Hepatocyte (in vitro differentiated cells): ENCODE measurements around the gene MTA3. TPM values are rescaled to one million over a fixed set of nuclear protein-coding genes. Genes with fewer than 3 reads are reported as not detected.

Source experiments
- DNase-seq: peaks from one replicate; pipeline ENCODE4 v3.0.0-alpha.2; 2016; ENCODE audit warnings: low spot score
- H2AFZ ChIP-seq: fragments of 200-600 bp; sonication (generic); 2 replicates; pipeline ENCODE4 v1.6.0; 2016; ENCODE audit warnings: antibody characterized with exemption, mild to moderate bottlenecking
- H3K27ac ChIP-seq: fragments of 200-600 bp; sonication (generic); 2 replicates; pipeline ENCODE4 v1.5.1; 2016; ENCODE audit warnings: mild to moderate bottlenecking
- H3K27me3 ChIP-seq: fragments of 200-600 bp; sonication (generic); 2 replicates; pipeline ENCODE4 v1.6.1; 2016
- H3K36me3 ChIP-seq: fragments of 200-600 bp; sonication (generic); replicated peaks from 2 replicates; pipeline ENCODE4 v1.5.1; 2016; ENCODE audit warnings: low read depth; ENCODE audit not compliant: insufficient read depth
- H3K4me1 ChIP-seq: fragments of 200-600 bp; sonication (generic); 2 replicates; pipeline ENCODE4 v1.5.1; 2016; ENCODE audit warnings: mild to moderate bottlenecking, moderate library complexity; ENCODE audit not compliant: insufficient read depth
- H3K4me2 ChIP-seq: fragments of 200-600 bp; sonication (generic); 2 replicates; pipeline ENCODE4 v1.6.0; 2016
- H3K4me3 ChIP-seq: fragments of 200-600 bp; sonication (generic); 2 replicates; pipeline ENCODE4 v1.5.1; 2016; ENCODE audit warnings: mild to moderate bottlenecking
- H3K79me2 ChIP-seq: fragments of 200-600 bp; sonication (generic); 2 replicates; pipeline ENCODE4 v1.6.0; 2017; ENCODE audit warnings: mild to moderate bottlenecking
- H3K9me2 ChIP-seq: fragments of 200-600 bp; sonication (generic); replicated peaks from 2 replicates; pipeline ENCODE4 v1.6.0; 2017; ENCODE audit warnings: mild to moderate bottlenecking; ENCODE audit not compliant: insufficient read depth
- H3K9me3 ChIP-seq: fragments of 200-600 bp; sonication (generic); 2 replicates; pipeline ENCODE4 v1.5.1; 2016; ENCODE audit warnings: low read depth, mild to moderate bottlenecking
- H4K20me1 ChIP-seq: fragments of 200-600 bp; sonication (generic); 2 replicates; pipeline ENCODE4 v1.6.0; 2016; ENCODE audit warnings: mild to moderate bottlenecking; ENCODE audit not compliant: insufficient read depth, poor library complexity, severe bottlenecking
- EZH2 ChIP-seq: fragments of 200-600 bp; sonication (generic); IDR thresholded peaks from 2 replicates; pipeline ENCODE4 v1.6.1; 2016; ENCODE audit warnings: antibody characterized with exemption, mild to moderate bottlenecking, borderline replicate concordance
- EZH2phosphoT487 ChIP-seq: fragments of 200-600 bp; sonication (generic); IDR thresholded peaks from one replicate; pipeline ENCODE4 v1.6.1; 2018; ENCODE audit warnings: antibody characterized with exemption, mild to moderate bottlenecking, low read depth, moderate library complexity; ENCODE audit not compliant: unreplicated experiment, severe bottlenecking
- WGBS: methylation state at CpG from one replicate; pipeline ENCODE4 v1.1.6; 2016; ENCODE audit warnings: low lambda C conversion rate; ENCODE audit errors: missing lambda C conversion rate; 5-methylcytosine and 5-hydroxymethylcytosine counted together
- polyA plus RNA-seq: library from polyadenylated mRNA; unstranded; fragments of >200 nt; fragmentation: Nextera tagmentation; extraction: Ambion mirVana; gene quantifications from 2 replicates; pipeline ENCODE4 v1.2.1, GENCODE V29; 2016
- total RNA-seq: library from RNA; depleted of rRNA; stranded (reverse); fragments of >200 nt; gene quantifications from 2 replicates; pipeline ENCODE4 v1.2.3, GENCODE V29; 2014
- TF ChIP-seq, protein P1 (sequence below): fragments of 200-600 bp; sonication (generic); IDR thresholded peaks from 2 replicates; pipeline ENCODE4 v1.5.1; 2016; ENCODE audit warnings: antibody characterized with exemption, mild to moderate bottlenecking; ENCODE audit not compliant: poor library complexity

Gene MTA3
- total and polyA plus RNA-seq, 2 experiments from 2014 or later: 34.6 to 44.3 TPM

DNA sequence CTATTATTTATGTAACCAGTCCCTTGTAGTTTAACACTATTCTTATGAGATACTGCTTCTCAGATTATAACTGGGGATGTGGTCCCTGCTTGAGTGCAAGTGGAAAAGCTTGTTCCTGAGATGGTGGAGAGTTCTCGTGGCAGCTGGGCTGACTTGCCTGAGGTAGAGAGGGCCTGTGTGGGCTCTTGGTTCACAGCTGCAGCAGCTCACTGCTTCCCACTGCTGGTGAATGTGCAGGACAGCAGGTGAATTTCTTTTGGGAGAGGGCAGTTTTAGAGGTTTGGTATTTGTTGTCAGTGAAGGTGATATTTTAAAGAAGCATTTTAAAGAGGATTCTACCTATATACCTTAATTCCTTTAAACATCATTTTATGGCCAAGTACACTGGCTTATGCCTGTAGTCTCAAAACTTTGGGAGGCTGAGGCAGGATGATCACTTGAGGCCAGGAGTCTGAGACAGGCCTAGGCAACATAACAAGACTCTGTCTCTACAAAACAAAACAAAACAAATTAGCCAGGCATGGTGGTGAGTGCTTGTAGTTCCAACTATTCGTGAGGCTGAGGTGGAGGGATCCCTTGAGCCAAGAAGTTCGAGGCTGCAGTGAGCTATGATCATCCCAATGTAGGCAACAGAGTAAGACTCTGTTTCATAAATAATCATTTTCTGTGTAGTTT is 94.8 kb downstream of the MTA3 start:
- peak; percentile 85 for DNase-seq
- no peaks in the 10 kb centered on the region for H3K36me3 ChIP-seq
- no peak for TF ChIP-seq EZH2phosphoT487
- TF ChIP-seq EZH2: no peak
- TF ChIP-seq, protein P1, sequence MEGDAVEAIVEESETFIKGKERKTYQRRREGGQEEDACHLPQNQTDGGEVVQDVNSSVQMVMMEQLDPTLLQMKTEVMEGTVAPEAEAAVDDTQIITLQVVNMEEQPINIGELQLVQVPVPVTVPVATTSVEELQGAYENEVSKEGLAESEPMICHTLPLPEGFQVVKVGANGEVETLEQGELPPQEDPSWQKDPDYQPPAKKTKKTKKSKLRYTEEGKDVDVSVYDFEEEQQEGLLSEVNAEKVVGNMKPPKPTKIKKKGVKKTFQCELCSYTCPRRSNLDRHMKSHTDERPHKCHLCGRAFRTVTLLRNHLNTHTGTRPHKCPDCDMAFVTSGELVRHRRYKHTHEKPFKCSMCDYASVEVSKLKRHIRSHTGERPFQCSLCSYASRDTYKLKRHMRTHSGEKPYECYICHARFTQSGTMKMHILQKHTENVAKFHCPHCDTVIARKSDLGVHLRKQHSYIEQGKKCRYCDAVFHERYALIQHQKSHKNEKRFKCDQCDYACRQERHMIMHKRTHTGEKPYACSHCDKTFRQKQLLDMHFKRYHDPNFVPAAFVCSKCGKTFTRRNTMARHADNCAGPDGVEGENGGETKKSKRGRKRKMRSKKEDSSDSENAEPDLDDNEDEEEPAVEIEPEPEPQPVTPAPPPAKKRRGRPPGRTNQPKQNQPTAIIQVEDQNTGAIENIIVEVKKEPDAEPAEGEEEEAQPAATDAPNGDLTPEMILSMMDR: peak; percentile 93
- peaks cover 14% of the 10 kb centered on the region for H3K79me2 ChIP-seq
- 45% methylated on average over 3 of the region's 3 CpGs for WGBS
- H3K9me2 ChIP-seq: no peaks in the 10 kb centered on the region
- H3K27ac ChIP-seq: no peak overlapping the region
- H4K20me1 ChIP-seq: no peaks in the 10 kb centered on the region
- H3K9me3 ChIP-seq: no peaks in the 10 kb centered on the region
- H3K27me3 ChIP-seq: no peaks in the 10 kb centered on the region
- H3K4me2 ChIP-seq: no peak overlapping the region
- no peak overlapping the region for H3K4me3 ChIP-seq
- no peaks in the 10 kb centered on the region for H3K4me1 ChIP-seq
- H2AFZ ChIP-seq: no peak overlapping the region

DNA sequence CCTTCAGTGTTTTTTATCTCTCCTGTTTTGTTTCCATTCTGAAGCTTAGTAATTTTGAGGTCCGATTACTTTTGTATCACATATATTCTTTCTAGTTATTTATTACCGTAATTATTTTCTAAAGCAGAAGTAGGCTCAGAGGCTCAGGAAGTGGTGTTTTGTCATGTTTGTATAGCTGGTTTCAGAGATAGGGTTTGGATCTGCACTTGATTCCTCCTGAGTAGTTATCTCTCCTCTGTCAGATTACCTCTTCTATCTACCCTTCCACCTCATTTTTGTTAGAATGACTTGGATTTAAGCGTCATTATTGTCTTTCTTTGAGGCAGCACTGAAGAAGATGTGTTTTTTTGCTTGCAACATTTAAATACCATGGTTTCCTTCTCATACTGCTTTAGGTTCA is 95.4 kb downstream of the MTA3 start:
- Histone ChIP-seq H3K9me3 (no peaks in the 10 kb centered on the region), H4K20me1 (no peaks in the 10 kb centered on the region), H3K9me2 (no peaks in the 10 kb centered on the region), H3K4me3 (no peak overlapping the region), H3K36me3 (no peaks in the 10 kb centered on the region), H2AFZ (no peak overlapping the region), H3K4me2 (no peak overlapping the region), H3K79me2 (peaks cover 14% of the 10 kb centered on the region), H3K27me3 (no peaks in the 10 kb centered on the region), H3K27ac (no peak overlapping the region), H3K4me1 (no peaks in the 10 kb centered on the region)
- WGBS: 87% methylated on average over 3 of the region's 3 CpGs
- TF ChIP-seq, protein P1: no peak
- TF ChIP-seq EZH2 (no peak), EZH2phosphoT487 (no peak)
- no peak for DNase-seq

- Histone ChIP-seq H3K4me3 (no peak overlapping the region), H3K4me2 (no peak overlapping the region), H2AFZ (no peak overlapping the region), H3K36me3 (no peaks in the 10 kb centered on the region), H3K27me3 (no peaks in the 10 kb centered on the region), H3K79me2 (peaks cover 22% of the 10 kb centered on the region), H3K4me1 (peaks cover 7% of the 10 kb centered on the region), H3K9me3 (no peaks in the 10 kb centered on the region), H3K9me2 (no peaks in the 10 kb centered on the region), H4K20me1 (no peaks in the 10 kb centered on the region), H3K27ac (no peak overlapping the region)
- 96% methylated on average over 1 of the region's 1 CpG for WGBS
- DNase-seq: no peak
- TF ChIP-seq EZH2 (no peak), EZH2phosphoT487 (no peak)
- TF ChIP-seq, protein P1: no peak
Measured at GRCh38 chr2:42673989-42674579, 105.7 kb downstream of the MTA3 start.
